Left lung (tissue), 10 donors: ENCODE results near the gene ISX. TPM values are rescaled to one million over a fixed set of nuclear protein-coding genes. Genes with fewer than 3 reads are reported as not detected.

Experiments used
- ATAC-seq: fragments of 200-7000 bp; cut with Tn5 transposase; one replicate; pipeline ENCODE4 v1.9.1; 2020; ENCODE audit warnings: moderate library complexity
- DNase-seq, 4 donors: peaks; one replicate each; pipeline ENCODE4 v3.0.0-alpha.2; 2013 to 2020
- H3K27ac ChIP-seq, 2 donors: fragments of 200-600 bp; sonication (generic) in 1 of 2; one replicate each; pipeline versions ENCODE4 v1.5.0 to v1.8.0; 2020 to 2021
- H3K27me3 ChIP-seq, 2 donors: fragments of 200-600 bp; sonication (generic) in 1 of 2; one replicate each; pipeline versions ENCODE4 v1.5.0 to v1.8.0; 2020 to 2021
- H3K36me3 ChIP-seq, 2 donors: fragments of 200-600 bp; sonication (generic) in 1 of 2; one replicate each; pipeline versions ENCODE4 v1.5.0 to v1.8.0; 2020 to 2021
- H3K4me1 ChIP-seq, 2 donors: fragments of 200-600 bp; one replicate each; pipeline ENCODE4 v1.8.0; 2021
- H3K4me3 ChIP-seq, 2 donors: fragments of 200-600 bp; sonication (generic) in 1 of 2; one replicate each; pipeline versions ENCODE4 v1.5.0 to v1.8.0; 2020 to 2021; ENCODE audit warnings: mild to moderate bottlenecking in 1 of 2
- H3K9me3 ChIP-seq, 2 donors: fragments of 200-600 bp; sonication (generic) in 1 of 2; one replicate each; pipeline versions ENCODE4 v1.5.0 to v1.8.0; 2020 to 2021
- CTCF ChIP-seq, 2 donors: fragments of 200-600 bp; sonication (generic) in 1 of 2; IDR thresholded peaks; one replicate each; pipeline versions ENCODE4 v1.5.0 to v1.8.0; 2021; ENCODE audit warnings: antibody characterized with exemption in 2 of 2
- intact Hi-C, 2 donors: fragments of 100-400 bp; cut with DNase I; formaldehyde crosslinking; loops; one replicate each; pipeline versions ENCODE4 v1.11.2 to v1.14.2; 2022
- polyA plus RNA-seq, 6 donors: library from polyadenylated mRNA; unstranded; fragments of 120-200 nt; gene quantifications; one replicate each; pipeline ENCODE4 v1.2.1, GENCODE V29; 2013; ENCODE audit not compliant: insufficient read length in 6 of 6
- total RNA-seq, 2 donors: library from RNA; stranded (reverse); fragmentation: NEBNext Ultra II Directional; extraction: Animal tissue kit (Norgen Biotek cat#: 25700); gene quantifications; one replicate each; pipeline ENCODE4 v1.2.1, GENCODE V29; 2021
- donor health status: DM: no; HTN: yes; CAD: no.
- donor health status: DM: no; HTN: no; CAD: no.

ISX gene
- total and polyA plus RNA-seq, 8 donors = 0.22 to 0.43 (median 0.37) TPM; not detected in 2

GRCh38 chr22:35111244-35111643, 45.3 kb downstream of the ISX start:
- Histone ChIP-seq H3K36me3 (no peaks in the 10 kb centered on the region), H3K27ac (no peak overlapping the region), H3K4me1 (no peaks in the 10 kb centered on the region), H3K27me3 (peaks cover 0 to 15% of the 10 kb centered on the region in 2 donors), H3K4me3 (no peak overlapping the region), H3K9me3 (no peaks in the 10 kb centered on the region)
- TF ChIP-seq CTCF (IDR thresholded peaks at IDR 0.05) = no peak
- ATAC-seq (no peak), DNase-seq (no peak)
- intact Hi-C loops = no loop called here

- TF ChIP-seq CTCF (IDR thresholded peaks at IDR 0.05) = no peak
- DNase-seq (no peak), ATAC-seq (no peak)
- intact Hi-C loops = no loop called here
- no peaks in the 10 kb centered on the region for H3K9me3 ChIP-seq
- H3K27me3 ChIP-seq = peaks cover 0 to 10% of the 10 kb centered on the region in 2 donors
- H3K4me3 ChIP-seq = no peak overlapping the region
- H3K36me3 ChIP-seq = no peaks in the 10 kb centered on the region
- H3K4me1 ChIP-seq = no peaks in the 10 kb centered on the region
- H3K27ac ChIP-seq = no peak overlapping the region
These were observed 47.4 kb downstream of the ISX start for GRCh38 chr22:35113341-35113740.

GRCh38 chr22:35114131-35114980, 48.4 kb downstream of the ISX start:
- Histone ChIP-seq H3K27ac (no peak overlapping the region), H3K27me3 (peaks cover 0 to 2% of the 10 kb centered on the region in 2 donors), H3K4me1 (no peaks in the 10 kb centered on the region), H3K9me3 (no peaks in the 10 kb centered on the region), H3K36me3 (no peaks in the 10 kb centered on the region), H3K4me3 (no peak overlapping the region)
- TF ChIP-seq CTCF (IDR thresholded peaks at IDR 0.05) = no peak
- DNase-seq (no peak), ATAC-seq (no peak)
- intact Hi-C loops = no loop called here

- Histone ChIP-seq H3K27ac (no peak overlapping the region), H3K36me3 (no peaks in the 10 kb centered on the region), H3K9me3 (no peaks in the 10 kb centered on the region), H3K27me3 (no peaks in the 10 kb centered on the region), H3K4me3 (no peak overlapping the region), H3K4me1 (no peaks in the 10 kb centered on the region)
- no peak for TF ChIP-seq CTCF (IDR thresholded peaks at IDR 0.05)
- ATAC-seq (no peak), DNase-seq (no peak)
- intact Hi-C loops = no loop called here
These were observed 49.6 kb downstream of the ISX start for GRCh38 chr22:35115515-35115914.

- Histone ChIP-seq H3K9me3 (no peaks in the 10 kb centered on the region), H3K36me3 (no peaks in the 10 kb centered on the region), H3K4me3 (no peak overlapping the region), H3K27ac (no peak overlapping the region), H3K4me1 (no peaks in the 10 kb centered on the region), H3K27me3 (no peaks in the 10 kb centered on the region)
- intact Hi-C loops = no loop called here
- ATAC-seq (no peak), DNase-seq (no peak)
- TF ChIP-seq CTCF (IDR thresholded peaks at IDR 0.05) = no peak
These were observed 50.3 kb downstream of the ISX start for GRCh38 chr22:35116269-35116668.
